ENCODE results near the gene NLGN1.

The NLGN1 gene

DNA sequence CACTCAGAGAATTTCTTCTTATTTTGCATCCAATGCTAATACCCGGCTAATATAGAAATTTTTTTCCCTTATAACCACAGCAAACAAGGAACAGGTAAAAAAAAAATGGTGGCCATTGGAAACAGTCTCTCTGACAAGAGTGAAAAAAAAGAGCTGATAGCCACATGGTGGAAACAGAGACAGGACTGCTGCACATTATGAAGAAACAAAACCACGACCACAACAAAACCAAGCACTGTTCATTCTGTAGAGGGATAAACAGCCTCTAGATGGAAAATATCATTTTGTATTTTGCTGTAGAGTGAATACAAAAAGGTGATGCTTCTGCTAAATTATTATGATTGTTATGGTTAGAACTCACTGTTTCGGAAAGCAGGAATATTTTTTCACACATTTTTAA is 686.2 kb downstream of the NLGN1 start:
- no peaks in the 10 kb centered on the region for H3K27me3 ChIP-seq (ENCODE audit: control insufficient read depth, insufficient read depth, low read length)
- no peak overlapping the region for H3K4me3 ChIP-seq (ENCODE audit: low read depth, low read length)
- H3K36me3 ChIP-seq (ENCODE audit: control insufficient read depth, insufficient read depth, low read length), result no peaks in the 10 kb centered on the region
- H3K9me3 ChIP-seq (ENCODE audit: control insufficient read depth, insufficient read depth, low read length), result no peaks in the 10 kb centered on the region
- H3K9ac ChIP-seq (ENCODE audit: low read depth, low read length), result no peak overlapping the region
- no peaks in the 10 kb centered on the region for H3K4me1 ChIP-seq (ENCODE audit: control insufficient read depth, insufficient read depth, low read length)

GRCh38 chr3:174089592-174089991 is 692.0 kb downstream of the NLGN1 start:
- H3K4me1 ChIP-seq (ENCODE audit: control insufficient read depth, insufficient read depth, low read length), result no peaks in the 10 kb centered on the region
- no peak overlapping the region for H3K4me3 ChIP-seq (ENCODE audit: low read depth, low read length)
- H3K36me3 ChIP-seq (ENCODE audit: control insufficient read depth, insufficient read depth, low read length), result no peaks in the 10 kb centered on the region

GRCh38 chr3:174094669-174095068 is 697.1 kb downstream of the NLGN1 start:
- H3K36me3 ChIP-seq (ENCODE audit: control insufficient read depth, insufficient read depth, low read length), result no peaks in the 10 kb centered on the region
- H3K27me3 ChIP-seq (ENCODE audit: control insufficient read depth, insufficient read depth, low read length), result no peaks in the 10 kb centered on the region
- no peaks in the 10 kb centered on the region for H3K9me3 ChIP-seq (ENCODE audit: control insufficient read depth, insufficient read depth, low read length)
- no peaks in the 10 kb centered on the region for H3K4me1 ChIP-seq (ENCODE audit: control insufficient read depth, insufficient read depth, low read length)
- no peak overlapping the region for H3K9ac ChIP-seq (ENCODE audit: low read depth, low read length)
- H3K4me3 ChIP-seq (ENCODE audit: low read depth, low read length), result no peak overlapping the region

More at GRCh38 chr3:174089592-174089991, 692.0 kb downstream of the NLGN1 start:
- no peaks in the 10 kb centered on the region for H3K9me3 ChIP-seq (ENCODE audit: control insufficient read depth, insufficient read depth, low read length)
- no peak overlapping the region for H3K9ac ChIP-seq (ENCODE audit: low read depth, low read length)
- no peaks in the 10 kb centered on the region for H3K27me3 ChIP-seq (ENCODE audit: control insufficient read depth, insufficient read depth, low read length)

DNA sequence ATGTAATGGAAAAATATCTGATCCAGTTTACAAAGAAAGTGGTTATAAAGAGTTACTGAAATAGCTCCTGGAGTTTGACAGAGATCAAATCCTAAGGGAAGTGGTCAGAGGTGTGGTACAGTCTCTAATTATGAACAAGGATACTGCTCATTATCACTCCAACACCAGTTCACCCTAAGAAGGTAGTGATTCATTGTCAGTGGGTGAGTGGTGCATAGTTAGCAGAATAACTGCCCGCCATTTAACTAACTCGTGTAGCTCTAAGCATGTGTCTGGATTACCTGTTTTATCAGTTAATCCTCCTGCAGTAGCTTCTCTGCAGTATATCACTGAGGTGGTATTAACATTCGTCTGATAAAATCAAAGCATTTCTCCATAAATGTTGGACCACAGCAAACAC is 700.1 kb downstream of the NLGN1 start:
- Histone ChIP-seq H3K4me1 (ENCODE audit: control insufficient read depth, insufficient read depth, low read length) (peaks cover 16% of the 10 kb centered on the region), H3K9ac (ENCODE audit: low read depth, low read length) (no peak overlapping the region), H3K9me3 (ENCODE audit: control insufficient read depth, insufficient read depth, low read length) (no peaks in the 10 kb centered on the region), H3K36me3 (ENCODE audit: control insufficient read depth, insufficient read depth, low read length) (no peaks in the 10 kb centered on the region), H3K4me3 (ENCODE audit: low read depth, low read length) (no peak overlapping the region), H3K27me3 (ENCODE audit: control insufficient read depth, insufficient read depth, low read length) (no peaks in the 10 kb centered on the region)

DNA sequence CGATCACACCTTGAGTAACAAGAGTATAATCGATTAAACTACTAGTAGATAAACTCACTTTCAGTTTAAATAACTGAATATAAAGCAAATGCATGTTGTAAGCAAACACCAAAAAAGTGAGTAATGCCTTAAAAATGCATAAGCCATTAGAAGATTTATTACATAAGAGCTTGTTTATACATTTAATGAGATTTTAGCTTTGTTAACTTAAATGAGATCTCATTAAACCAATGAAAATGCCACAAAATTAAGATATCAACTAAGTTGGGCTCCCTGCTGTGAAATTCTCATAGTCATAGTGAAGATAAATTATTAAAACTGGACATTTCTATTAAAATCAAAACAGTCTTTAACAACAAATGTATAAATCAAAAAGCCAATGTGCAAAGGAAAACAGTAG is 701.2 kb downstream of the NLGN1 start:
- peaks cover 19% of the 10 kb centered on the region for H3K4me1 ChIP-seq (ENCODE audit: control insufficient read depth, insufficient read depth, low read length)
- H3K36me3 ChIP-seq (ENCODE audit: control insufficient read depth, insufficient read depth, low read length), result no peaks in the 10 kb centered on the region
- H3K27me3 ChIP-seq (ENCODE audit: control insufficient read depth, insufficient read depth, low read length), result no peaks in the 10 kb centered on the region
- no peak overlapping the region for H3K9ac ChIP-seq (ENCODE audit: low read depth, low read length)
- no peak overlapping the region for H3K4me3 ChIP-seq (ENCODE audit: low read depth, low read length)
- no peaks in the 10 kb centered on the region for H3K9me3 ChIP-seq (ENCODE audit: control insufficient read depth, insufficient read depth, low read length)

DNA sequence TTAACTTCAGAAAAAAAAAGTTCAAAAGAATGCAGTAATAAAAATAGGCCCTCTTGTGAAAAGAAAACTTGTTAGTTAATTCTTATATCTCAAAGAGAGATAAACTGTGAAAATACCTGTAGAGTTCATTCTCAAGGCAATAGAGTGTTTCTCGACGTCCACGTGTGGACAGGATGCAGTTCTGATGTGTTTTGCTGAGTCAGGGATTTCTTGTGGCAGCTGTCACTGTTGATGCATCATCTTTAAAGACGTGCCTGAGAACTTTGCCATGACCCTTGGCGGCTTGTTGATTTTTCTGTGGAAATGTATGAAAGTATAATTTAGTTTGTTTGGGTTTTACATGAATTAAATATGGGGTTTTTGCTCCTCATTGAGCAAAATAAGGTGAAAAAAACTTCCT is 702.2 kb downstream of the NLGN1 start:
- peaks cover 19% of the 10 kb centered on the region for H3K4me1 ChIP-seq (ENCODE audit: control insufficient read depth, insufficient read depth, low read length)
- no peaks in the 10 kb centered on the region for H3K9me3 ChIP-seq (ENCODE audit: control insufficient read depth, insufficient read depth, low read length)
- H3K36me3 ChIP-seq (ENCODE audit: control insufficient read depth, insufficient read depth, low read length), result no peaks in the 10 kb centered on the region
- H3K27me3 ChIP-seq (ENCODE audit: control insufficient read depth, insufficient read depth, low read length), result no peaks in the 10 kb centered on the region
- H3K9ac ChIP-seq (ENCODE audit: low read depth, low read length), result no peak overlapping the region
- H3K4me3 ChIP-seq (ENCODE audit: low read depth, low read length), result no peak overlapping the region

DNA sequence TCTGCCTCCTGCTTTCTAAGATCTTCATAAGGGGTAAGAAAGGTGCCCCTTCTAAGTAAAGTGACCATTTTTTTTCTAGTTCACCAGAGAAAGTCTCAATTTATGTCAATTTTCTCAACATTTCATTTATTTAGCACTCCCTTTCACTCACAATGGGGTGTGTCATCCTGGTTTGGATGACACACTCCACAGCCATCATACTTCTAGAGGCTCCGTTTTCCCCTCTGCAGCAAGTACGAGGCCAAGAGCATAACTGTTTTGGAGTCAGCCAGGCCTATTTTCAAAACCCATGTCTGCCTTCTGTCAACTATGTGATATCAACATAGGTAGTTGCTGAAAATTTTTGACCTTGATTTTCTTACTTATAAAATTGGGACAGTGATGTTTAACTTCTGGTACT is 703.2 kb downstream of the NLGN1 start:
- Histone ChIP-seq H3K9ac (ENCODE audit: low read depth, low read length) (no peak overlapping the region), H3K9me3 (ENCODE audit: control insufficient read depth, insufficient read depth, low read length) (no peaks in the 10 kb centered on the region), H3K27me3 (ENCODE audit: control insufficient read depth, insufficient read depth, low read length) (no peaks in the 10 kb centered on the region), H3K4me1 (ENCODE audit: control insufficient read depth, insufficient read depth, low read length) (peaks cover 19% of the 10 kb centered on the region), H3K4me3 (ENCODE audit: low read depth, low read length) (no peak overlapping the region), H3K36me3 (ENCODE audit: control insufficient read depth, insufficient read depth, low read length) (no peaks in the 10 kb centered on the region)

DNA sequence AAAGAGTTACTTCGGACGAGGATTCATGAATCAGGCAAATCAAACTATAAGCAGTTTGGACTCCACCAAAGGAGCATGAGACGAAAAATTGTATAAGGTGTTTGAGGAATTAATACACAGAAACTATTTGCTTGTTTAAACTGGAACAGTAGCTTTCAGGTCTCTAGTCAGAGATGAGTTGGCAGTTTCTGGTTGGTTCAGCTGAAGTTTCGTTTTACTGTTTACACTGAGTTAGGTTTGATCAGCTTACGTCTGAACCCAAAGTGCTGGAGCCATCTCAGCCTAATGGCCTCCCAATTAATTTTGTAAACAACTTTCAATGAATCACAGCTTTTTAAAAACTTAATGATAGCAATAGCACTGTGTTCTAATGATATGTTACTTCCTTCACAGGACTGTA is 703.7 kb downstream of the NLGN1 start:
- Histone ChIP-seq H3K27me3 (ENCODE audit: control insufficient read depth, insufficient read depth, low read length) (no peaks in the 10 kb centered on the region), H3K9me3 (ENCODE audit: control insufficient read depth, insufficient read depth, low read length) (no peaks in the 10 kb centered on the region), H3K36me3 (ENCODE audit: control insufficient read depth, insufficient read depth, low read length) (no peaks in the 10 kb centered on the region), H3K9ac (ENCODE audit: low read depth, low read length) (no peak overlapping the region), H3K4me1 (ENCODE audit: control insufficient read depth, insufficient read depth, low read length) (peaks cover 19% of the 10 kb centered on the region), H3K4me3 (ENCODE audit: low read depth, low read length) (no peak overlapping the region)

DNA sequence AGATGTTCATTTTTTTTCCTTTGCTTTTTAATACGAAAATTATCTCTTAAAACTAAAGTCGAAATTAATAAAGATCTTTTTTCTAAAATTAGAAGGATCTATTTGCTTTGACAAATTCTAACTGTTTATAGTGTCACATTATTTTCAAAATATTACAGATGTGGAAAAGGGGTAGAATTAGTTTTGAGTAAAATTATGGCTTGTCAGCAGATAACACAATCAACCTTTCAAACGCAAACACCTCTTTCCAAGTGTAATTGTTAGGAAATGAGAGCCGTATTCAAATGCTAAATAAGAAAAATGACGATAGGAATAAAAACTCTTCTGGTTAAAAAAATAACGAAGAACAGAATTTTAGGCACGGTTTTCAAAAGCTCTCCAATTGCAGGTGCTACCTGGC is 704.7 kb downstream of the NLGN1 start:
- Histone ChIP-seq H3K9ac (ENCODE audit: low read depth, low read length) (no peak overlapping the region), H3K27me3 (ENCODE audit: control insufficient read depth, insufficient read depth, low read length) (no peaks in the 10 kb centered on the region), H3K4me1 (ENCODE audit: control insufficient read depth, insufficient read depth, low read length) (peaks cover 19% of the 10 kb centered on the region), H3K9me3 (ENCODE audit: control insufficient read depth, insufficient read depth, low read length) (no peaks in the 10 kb centered on the region), H3K4me3 (ENCODE audit: low read depth, low read length) (no peak overlapping the region), H3K36me3 (ENCODE audit: control insufficient read depth, insufficient read depth, low read length) (no peaks in the 10 kb centered on the region)

GRCh38 chr3:174102866-174103265 is 705.3 kb downstream of the NLGN1 start:
- Histone ChIP-seq H3K9ac (ENCODE audit: low read depth, low read length) (no peak overlapping the region), H3K36me3 (ENCODE audit: control insufficient read depth, insufficient read depth, low read length) (no peaks in the 10 kb centered on the region), H3K4me1 (ENCODE audit: control insufficient read depth, insufficient read depth, low read length) (peaks cover 19% of the 10 kb centered on the region), H3K27me3 (ENCODE audit: control insufficient read depth, insufficient read depth, low read length) (no peaks in the 10 kb centered on the region), H3K9me3 (ENCODE audit: control insufficient read depth, insufficient read depth, low read length) (no peaks in the 10 kb centered on the region), H3K4me3 (ENCODE audit: low read depth, low read length) (no peak overlapping the region)

DNA sequence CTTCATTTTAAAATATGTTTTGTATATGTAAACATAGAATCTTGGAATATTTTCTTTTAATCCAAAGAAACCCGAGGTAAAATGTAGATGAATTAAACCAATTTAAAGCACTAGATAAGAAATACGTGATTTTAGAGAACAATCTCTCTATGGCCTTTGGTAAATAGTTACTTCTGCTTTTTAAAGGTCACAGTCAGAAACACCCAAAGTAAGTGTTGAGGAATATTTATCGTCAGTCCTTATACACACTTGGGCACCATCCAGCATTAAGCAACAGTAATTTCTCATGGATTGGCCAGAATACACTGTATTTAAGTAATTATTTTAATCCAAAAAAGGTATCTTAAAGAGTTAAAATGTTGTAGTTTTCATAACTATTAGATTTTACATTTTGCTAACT is 713.2 kb downstream of the NLGN1 start:
- Histone ChIP-seq H3K9ac (ENCODE audit: low read depth, low read length) (no peak overlapping the region), H3K4me1 (ENCODE audit: control insufficient read depth, insufficient read depth, low read length) (no peaks in the 10 kb centered on the region), H3K4me3 (ENCODE audit: low read depth, low read length) (no peak overlapping the region), H3K27me3 (ENCODE audit: control insufficient read depth, insufficient read depth, low read length) (no peaks in the 10 kb centered on the region), H3K9me3 (ENCODE audit: control insufficient read depth, insufficient read depth, low read length) (no peaks in the 10 kb centered on the region), H3K36me3 (ENCODE audit: control insufficient read depth, insufficient read depth, low read length) (no peaks in the 10 kb centered on the region)

DNA sequence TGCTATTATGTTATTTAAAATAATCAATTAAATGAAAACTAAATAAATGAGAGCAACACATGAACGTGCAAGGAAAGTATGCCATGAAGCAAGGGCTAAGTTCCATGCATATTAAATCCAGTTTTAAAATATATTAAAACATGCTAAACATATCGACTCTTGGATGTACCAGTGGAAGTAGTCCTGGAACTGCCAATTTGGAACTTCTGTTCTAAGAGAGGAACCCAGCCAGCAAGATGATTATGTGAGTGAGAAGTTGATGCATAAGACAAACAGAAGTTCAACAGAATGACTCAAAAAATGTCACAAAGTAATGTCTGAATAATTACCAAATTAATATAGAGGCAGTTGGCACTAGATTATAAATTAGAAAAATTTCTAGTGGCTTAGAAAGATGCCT is 714.2 kb downstream of the NLGN1 start:
- Histone ChIP-seq H3K9me3 (ENCODE audit: control insufficient read depth, insufficient read depth, low read length) (no peaks in the 10 kb centered on the region), H3K4me1 (ENCODE audit: control insufficient read depth, insufficient read depth, low read length) (no peaks in the 10 kb centered on the region), H3K36me3 (ENCODE audit: control insufficient read depth, insufficient read depth, low read length) (no peaks in the 10 kb centered on the region), H3K9ac (ENCODE audit: low read depth, low read length) (no peak overlapping the region), H3K27me3 (ENCODE audit: control insufficient read depth, insufficient read depth, low read length) (no peaks in the 10 kb centered on the region), H3K4me3 (ENCODE audit: low read depth, low read length) (no peak overlapping the region)

GRCh38 chr3:174116421-174116820 is 718.9 kb downstream of the NLGN1 start:
- H3K36me3 ChIP-seq (ENCODE audit: control insufficient read depth, insufficient read depth, low read length), result no peaks in the 10 kb centered on the region
- no peak overlapping the region for H3K4me3 ChIP-seq (ENCODE audit: low read depth, low read length)
- H3K27me3 ChIP-seq (ENCODE audit: control insufficient read depth, insufficient read depth, low read length), result no peaks in the 10 kb centered on the region

More at GRCh38 chr3:174116421-174116820, 718.9 kb downstream of the NLGN1 start:
- Histone ChIP-seq H3K9ac (ENCODE audit: low read depth, low read length) (no peak overlapping the region), H3K9me3 (ENCODE audit: control insufficient read depth, insufficient read depth, low read length) (no peaks in the 10 kb centered on the region), H3K4me1 (ENCODE audit: control insufficient read depth, insufficient read depth, low read length) (peaks cover 12% of the 10 kb centered on the region)

Data from iPS-15b (cell line).